Measurements from ENCODE around the gene DAPK1.

The DAPK1 gene

GRCh38 chr9:87501806-87502205, 4.1 kb downstream of the DAPK1 start:
- DNase-seq (ENCODE audit: low read depth), result no peak
- no peak for TF ChIP-seq CTCF (IDR thresholded peaks at IDR 0.05; ENCODE audit: insufficient read depth, low read depth, low read length, missing control alignments)
- no peak overlapping the region for H3K4me3 ChIP-seq (ENCODE audit: low read length)

GRCh38 chr9:87502391-87503221, 4.9 kb downstream of the DAPK1 start:
- TF ChIP-seq CTCF (IDR thresholded peaks at IDR 0.05; ENCODE audit: insufficient read depth, low read depth, low read length, missing control alignments), result no peak
- H3K4me3 ChIP-seq (ENCODE audit: low read length), result no peak overlapping the region
- DNase-seq (ENCODE audit: low read depth), result no peak

- no peak for TF ChIP-seq CTCF (IDR thresholded peaks at IDR 0.05; ENCODE audit: insufficient read depth, low read depth, low read length, missing control alignments)
- no peak overlapping the region for H3K4me3 ChIP-seq (ENCODE audit: low read length)
Observed at GRCh38 chr9:87503430-87503829, 5.8 kb downstream of the DAPK1 start.

GRCh38 chr9:87503927-87504326, 6.3 kb downstream of the DAPK1 start:
- no peak for TF ChIP-seq CTCF (IDR thresholded peaks at IDR 0.05; ENCODE audit: insufficient read depth, low read depth, low read length, missing control alignments)

More at GRCh38 chr9:87503430-87503829, 5.8 kb downstream of the DAPK1 start:
- DNase-seq (ENCODE audit: low read depth), result no peak

GRCh38 chr9:87504938-87505337, 7.3 kb downstream of the DAPK1 start:
- no peak for TF ChIP-seq CTCF (IDR thresholded peaks at IDR 0.05; ENCODE audit: insufficient read depth, low read depth, low read length, missing control alignments)
- H3K4me3 ChIP-seq (ENCODE audit: low read length), result no peak overlapping the region
- no peak for DNase-seq (ENCODE audit: low read depth)

More at GRCh38 chr9:87503927-87504326, 6.3 kb downstream of the DAPK1 start:
- no peak for DNase-seq (ENCODE audit: low read depth)
- H3K4me3 ChIP-seq (ENCODE audit: low read length), result no peak overlapping the region

GRCh38 chr9:87505869-87506678, 8.4 kb downstream of the DAPK1 start:
- no peak overlapping the region for H3K4me3 ChIP-seq (ENCODE audit: low read length)
- no peak for TF ChIP-seq CTCF (IDR thresholded peaks at IDR 0.05; ENCODE audit: insufficient read depth, low read depth, low read length, missing control alignments)
- DNase-seq (ENCODE audit: low read depth), result no peak

Data from epithelial cell of esophagus (primary cell).